NB4 (cell line): ENCODE measurements around the gene DIRAS2.

ENCODE experiments used
- DNase-seq: peaks from one replicate; pipeline ENCODE4 v3.0.0; 2010; ENCODE audit warnings: low read depth
- H3K4me3 ChIP-seq: one replicate; pipeline ENCODE4 v1.5.1; 2011; ENCODE audit warnings: mild to moderate bottlenecking, low read depth, low read length, moderate library complexity
- CTCF ChIP-seq: IDR thresholded peaks from one replicate; pipeline ENCODE4 v1.5.1; 2012; ENCODE audit warnings: low read depth, low read length
- MAX ChIP-seq: IDR thresholded peaks from 2 replicates; pipeline ENCODE4 v1.6.1; 2011; ENCODE audit warnings: low read depth, low read length
- MYC ChIP-seq: IDR thresholded peaks from 2 replicates; pipeline ENCODE4 v1.6.1; 2011; ENCODE audit warnings: low read depth, low read length
- POLR2A ChIP-seq: IDR thresholded peaks from 2 replicates; pipeline ENCODE4 v1.6.1; 2011; ENCODE audit warnings: mild to moderate bottlenecking; ENCODE audit not compliant: insufficient read length; ENCODE audit errors: extremely low read depth

The DIRAS2 gene

DNA sequence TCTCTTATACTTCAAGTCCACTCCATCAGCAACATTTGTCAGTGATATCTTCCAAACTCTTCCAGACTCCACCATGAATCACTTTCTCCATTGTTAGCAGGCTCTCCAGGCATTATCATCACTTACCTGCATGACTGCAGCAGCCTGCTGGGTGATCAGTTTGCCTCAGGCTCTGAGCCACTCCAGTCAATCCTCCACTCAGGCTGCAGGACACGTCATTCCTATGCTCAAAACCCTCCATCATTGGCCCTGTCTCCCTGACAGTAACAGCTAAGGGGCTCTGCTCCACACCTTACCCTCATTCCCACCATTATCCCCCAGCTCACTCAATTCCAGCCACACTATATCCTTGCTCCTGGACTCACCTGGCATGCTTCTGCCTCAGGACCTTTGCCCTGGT lies 10.7 kb downstream of the DIRAS2 start:
- TF ChIP-seq CTCF: no peak
- no peak for TF ChIP-seq MAX
- no peak for TF ChIP-seq MYC
- no peak for TF ChIP-seq POLR2A
- DNase-seq: no peak
- H3K4me3 ChIP-seq: no peak overlapping the region

GRCh38 chr9:90629991-90630390 lies 12.6 kb downstream of the DIRAS2 start:
- no peak for TF ChIP-seq MYC
- TF ChIP-seq MAX: no peak
- TF ChIP-seq POLR2A: no peak
- TF ChIP-seq CTCF: no peak
- H3K4me3 ChIP-seq: no peak overlapping the region
- DNase-seq: no peak

DNA sequence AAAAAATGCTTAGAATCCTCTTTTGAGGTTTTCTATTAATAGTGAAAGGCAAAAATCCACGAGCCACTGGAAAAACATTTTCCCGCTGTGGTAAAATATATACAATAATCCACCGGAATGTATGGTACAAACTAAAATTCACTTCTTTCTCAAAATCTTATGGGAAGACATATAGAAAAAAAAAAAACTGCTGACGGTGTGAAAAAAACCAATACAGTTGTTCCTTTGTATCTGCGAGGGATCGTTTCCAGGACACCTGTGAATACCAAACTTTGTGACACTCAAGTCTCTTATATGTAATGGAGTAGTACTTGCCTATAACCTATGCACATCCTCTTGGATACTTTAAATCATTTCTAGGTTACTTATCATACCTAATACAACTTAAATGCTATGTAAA lies 13.3 kb downstream of the DIRAS2 start:
- TF ChIP-seq MAX: no peak
- TF ChIP-seq MYC: no peak
- TF ChIP-seq POLR2A: no peak
- no peak for TF ChIP-seq CTCF
- H3K4me3 ChIP-seq: no peak overlapping the region
- no peak for DNase-seq

- no peak overlapping the region for H3K4me3 ChIP-seq
- DNase-seq: no peak
- no peak for TF ChIP-seq CTCF
- no peak for TF ChIP-seq POLR2A
- TF ChIP-seq MAX: no peak
- TF ChIP-seq MYC: no peak
These were observed 25.8 kb downstream of the DIRAS2 start for GRCh38 chr9:90616806-90617205.

- no peak for DNase-seq
- no peak overlapping the region for H3K4me3 ChIP-seq
- TF ChIP-seq MAX (no peak), CTCF (no peak), MYC (no peak), POLR2A (no peak)
These were observed 29.1 kb downstream of the DIRAS2 start for GRCh38 chr9:90613502-90613901.

GRCh38 chr9:90612957-90613356 lies 29.7 kb downstream of the DIRAS2 start:
- no peak overlapping the region for H3K4me3 ChIP-seq
- TF ChIP-seq CTCF: no peak
- no peak for TF ChIP-seq POLR2A
- no peak for TF ChIP-seq MYC
- TF ChIP-seq MAX: no peak
- DNase-seq: no peak
